Measurements from ENCODE around the gene LUC7L.
"Not testable (repeated sequence)": the region's sequence is repeated elsewhere in the genome, so short reads cannot be mapped to it uniquely, and the experiment has no call there.

The LUC7L gene

DNA sequence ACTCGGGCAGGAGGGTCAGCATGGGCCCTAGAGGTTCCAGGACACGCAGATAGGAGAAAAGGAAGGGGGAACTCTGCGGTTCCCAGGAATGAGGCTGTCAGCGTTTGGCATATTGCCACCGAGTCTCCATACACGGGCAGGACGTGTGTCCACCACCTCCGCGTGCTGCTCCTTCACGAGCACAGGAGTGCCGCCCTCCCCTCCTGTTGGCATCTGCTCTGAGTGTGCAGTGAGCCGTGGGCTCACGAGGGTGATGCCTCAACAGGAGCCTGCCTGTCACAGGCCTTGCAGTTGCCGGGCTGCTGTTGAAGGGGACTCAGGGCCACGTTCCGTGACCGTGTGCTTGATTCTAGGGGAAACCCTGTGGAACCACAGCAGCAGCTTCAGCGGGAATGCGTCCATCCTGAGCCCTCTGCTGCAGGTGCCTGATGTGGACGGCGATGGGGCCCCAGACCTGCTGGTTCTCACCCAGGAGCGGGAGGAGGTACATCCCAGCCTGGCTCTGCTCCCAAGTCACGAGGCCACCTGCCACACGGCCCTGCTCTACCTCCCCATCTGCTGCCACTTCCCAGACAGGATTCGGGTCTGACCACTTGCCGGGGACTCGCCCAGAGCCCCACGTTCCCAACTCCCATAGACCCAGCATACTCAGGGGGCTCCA lies 31.9 kb upstream of the LUC7L start:
- H3K9ac ChIP-seq (ENCODE audit: low read length): no peak overlapping the region
- H3K4me3 ChIP-seq (ENCODE audit: low read length): no peak overlapping the region
- H3K36me3 ChIP-seq (ENCODE audit: control insufficient read depth, insufficient read depth, low read length, severe bottlenecking): peaks cover 58% of the 10 kb centered on the region
- DNase-seq (ENCODE audit: low read depth): no peak
- H3K9me3 ChIP-seq (ENCODE audit: control insufficient read depth, low read length): no peaks in the 10 kb centered on the region
- H3K4me1 ChIP-seq (ENCODE audit: control insufficient read depth, insufficient read depth, low read length): no peaks in the 10 kb centered on the region
- no peaks in the 10 kb centered on the region for H3K27me3 ChIP-seq (replicated peaks; ENCODE audit: control insufficient read depth, insufficient read depth, low read length)

DNA sequence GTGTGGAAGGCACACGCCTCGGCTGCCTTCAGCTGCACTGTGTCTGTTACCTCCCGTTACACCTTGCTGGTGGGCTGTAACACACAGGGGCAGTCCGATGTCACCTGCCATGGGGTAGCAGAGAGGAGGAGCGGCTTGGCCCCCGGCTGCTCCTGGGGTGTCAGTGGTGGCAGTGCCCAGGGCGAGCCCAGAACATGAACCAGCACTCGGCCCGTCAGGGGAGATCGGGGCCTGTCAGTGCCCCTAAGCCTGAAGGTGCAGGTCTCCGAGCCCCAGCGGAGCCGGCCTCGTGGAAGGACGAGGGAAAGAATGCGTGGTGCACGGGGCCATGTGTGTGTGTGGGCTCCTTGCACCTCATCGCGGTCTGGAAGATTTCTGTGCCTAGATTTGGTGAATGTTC lies 31.1 kb upstream of the LUC7L start:
- H3K4me1 ChIP-seq (ENCODE audit: control insufficient read depth, insufficient read depth, low read length): no peaks in the 10 kb centered on the region
- no peaks in the 10 kb centered on the region for H3K9me3 ChIP-seq (ENCODE audit: control insufficient read depth, low read length)
- H3K4me3 ChIP-seq (ENCODE audit: low read length): no peak overlapping the region
- H3K9ac ChIP-seq (ENCODE audit: low read length): no peak overlapping the region
- H3K36me3 ChIP-seq (ENCODE audit: control insufficient read depth, insufficient read depth, low read length, severe bottlenecking): peaks cover 66% of the 10 kb centered on the region
- no peak for DNase-seq (ENCODE audit: low read depth)
- no peaks in the 10 kb centered on the region for H3K27me3 ChIP-seq (replicated peaks; ENCODE audit: control insufficient read depth, insufficient read depth, low read length)

DNA sequence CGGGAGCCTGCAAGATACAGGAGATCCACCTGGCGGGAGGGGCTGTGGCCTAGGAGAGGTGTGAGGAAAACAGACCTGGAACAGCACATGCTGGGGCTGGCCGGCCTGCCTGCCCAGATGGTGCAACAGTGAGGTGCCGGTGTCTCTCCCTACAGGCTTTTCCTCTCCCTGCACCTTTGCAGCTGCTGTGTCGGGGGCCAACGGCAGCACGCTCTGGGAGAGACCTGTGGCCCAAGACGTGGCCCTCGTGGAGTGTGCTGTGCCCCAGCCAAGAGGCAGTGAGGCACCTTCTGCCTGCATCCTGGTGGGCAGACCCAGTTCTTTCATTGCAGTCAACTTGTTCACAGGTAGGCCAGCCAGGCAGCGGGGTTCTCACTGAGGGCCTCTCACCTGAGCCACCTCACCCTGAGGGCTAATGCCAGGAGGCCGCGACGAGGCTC lies 30.6 kb upstream of the LUC7L start:
- DNase-seq (ENCODE audit: low read depth): no peak
- Histone ChIP-seq H3K9me3 (ENCODE audit: control insufficient read depth, low read length) (no peaks in the 10 kb centered on the region), H3K4me3 (ENCODE audit: low read length) (no peak overlapping the region), H3K27me3 (replicated peaks; ENCODE audit: control insufficient read depth, insufficient read depth, low read length) (no peaks in the 10 kb centered on the region), H3K4me1 (ENCODE audit: control insufficient read depth, insufficient read depth, low read length) (no peaks in the 10 kb centered on the region), H3K36me3 (ENCODE audit: control insufficient read depth, insufficient read depth, low read length, severe bottlenecking) (peaks cover 67% of the 10 kb centered on the region), H3K9ac (ENCODE audit: low read length) (no peak overlapping the region)

DNA sequence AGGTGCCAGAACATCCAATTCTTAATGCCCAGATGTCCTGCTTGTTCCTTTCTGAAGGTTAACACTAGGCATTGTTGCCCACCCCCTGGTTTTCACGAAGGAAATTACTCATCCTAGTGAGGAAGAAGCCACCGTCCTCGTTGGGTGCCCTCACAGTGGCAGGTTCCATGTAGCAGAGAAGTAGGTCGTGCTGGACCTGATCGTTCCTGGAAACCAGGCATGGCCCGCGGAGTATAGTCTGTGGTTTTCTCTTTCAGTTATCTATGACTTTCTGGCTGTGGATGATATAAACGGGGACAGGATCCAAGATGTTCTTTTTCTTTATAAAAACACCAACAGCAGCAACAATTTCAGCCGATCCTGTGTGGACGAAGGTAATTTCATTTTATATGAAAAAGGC lies 30.0 kb upstream of the LUC7L start:
- no peak overlapping the region for H3K4me3 ChIP-seq (ENCODE audit: low read length)
- peaks cover 66% of the 10 kb centered on the region for H3K36me3 ChIP-seq (ENCODE audit: control insufficient read depth, insufficient read depth, low read length, severe bottlenecking)
- H3K4me1 ChIP-seq (ENCODE audit: control insufficient read depth, insufficient read depth, low read length): no peaks in the 10 kb centered on the region
- H3K9me3 ChIP-seq (ENCODE audit: control insufficient read depth, low read length): no peaks in the 10 kb centered on the region
- no peak for DNase-seq (ENCODE audit: low read depth)
- no peaks in the 10 kb centered on the region for H3K27me3 ChIP-seq (replicated peaks; ENCODE audit: control insufficient read depth, insufficient read depth, low read length)
- no peak overlapping the region for H3K9ac ChIP-seq (ENCODE audit: low read length)

DNA sequence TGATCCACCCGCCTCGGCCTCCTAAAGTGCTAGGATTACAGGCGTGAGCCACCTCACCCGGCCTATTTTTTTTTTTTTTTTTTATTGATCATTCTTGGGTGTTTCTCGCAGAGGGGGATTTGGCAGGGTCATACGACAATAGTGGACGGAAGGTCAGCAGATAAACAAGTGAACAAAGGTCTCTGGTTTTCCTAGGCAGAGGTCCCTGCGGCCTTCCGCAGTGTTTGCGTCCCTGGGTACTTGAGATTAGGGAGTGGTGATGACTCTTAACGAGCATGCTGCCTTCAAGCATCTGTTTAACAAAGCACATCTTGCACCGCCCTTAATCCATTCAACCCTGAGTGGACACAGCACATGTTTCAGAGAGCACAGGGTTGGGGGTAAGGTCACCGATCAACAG lies 28.8 kb upstream of the LUC7L start:
- DNase-seq (ENCODE audit: low read depth); H3K27me3 ChIP-seq (replicated peaks; ENCODE audit: control insufficient read depth, insufficient read depth, low read length); H3K4me1 ChIP-seq (ENCODE audit: control insufficient read depth, insufficient read depth, low read length); H3K9ac ChIP-seq (ENCODE audit: low read length); H3K4me3 ChIP-seq (ENCODE audit: low read length); H3K9me3 ChIP-seq (ENCODE audit: control insufficient read depth, low read length): not testable (repeated sequence)
- peaks cover 62% of the 10 kb centered on the region for H3K36me3 ChIP-seq (ENCODE audit: control insufficient read depth, insufficient read depth, low read length, severe bottlenecking)

DNA sequence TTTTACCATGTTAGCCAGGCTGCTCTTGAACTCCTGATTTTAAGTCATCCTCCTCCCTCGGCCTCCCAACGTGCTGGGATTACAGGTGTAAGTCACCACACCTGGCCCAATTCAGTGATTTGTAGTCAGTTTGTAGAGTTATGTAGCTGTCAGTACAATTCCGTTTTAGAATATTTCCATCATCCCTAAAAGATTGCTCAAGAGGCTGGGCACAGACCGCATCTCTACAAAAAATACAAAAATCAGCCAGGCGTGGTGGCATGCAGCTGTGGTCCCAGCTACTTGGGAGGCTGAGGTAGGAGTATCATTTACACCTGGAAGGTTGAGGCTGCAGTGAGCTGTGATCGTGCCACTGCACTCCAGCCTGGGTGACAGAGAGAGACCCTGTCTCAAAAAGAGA lies 25.9 kb upstream of the LUC7L start:
- H3K27me3 ChIP-seq (replicated peaks; ENCODE audit: control insufficient read depth, insufficient read depth, low read length): no peaks in the 10 kb centered on the region
- DNase-seq (ENCODE audit: low read depth): no peak
- no peaks in the 10 kb centered on the region for H3K9me3 ChIP-seq (ENCODE audit: control insufficient read depth, low read length)
- no peaks in the 10 kb centered on the region for H3K4me1 ChIP-seq (ENCODE audit: control insufficient read depth, insufficient read depth, low read length)
- H3K9ac ChIP-seq (ENCODE audit: low read length): no peak overlapping the region
- H3K36me3 ChIP-seq (ENCODE audit: control insufficient read depth, insufficient read depth, low read length, severe bottlenecking): peaks cover 55% of the 10 kb centered on the region
- H3K4me3 ChIP-seq (ENCODE audit: low read length): no peak overlapping the region

DNA sequence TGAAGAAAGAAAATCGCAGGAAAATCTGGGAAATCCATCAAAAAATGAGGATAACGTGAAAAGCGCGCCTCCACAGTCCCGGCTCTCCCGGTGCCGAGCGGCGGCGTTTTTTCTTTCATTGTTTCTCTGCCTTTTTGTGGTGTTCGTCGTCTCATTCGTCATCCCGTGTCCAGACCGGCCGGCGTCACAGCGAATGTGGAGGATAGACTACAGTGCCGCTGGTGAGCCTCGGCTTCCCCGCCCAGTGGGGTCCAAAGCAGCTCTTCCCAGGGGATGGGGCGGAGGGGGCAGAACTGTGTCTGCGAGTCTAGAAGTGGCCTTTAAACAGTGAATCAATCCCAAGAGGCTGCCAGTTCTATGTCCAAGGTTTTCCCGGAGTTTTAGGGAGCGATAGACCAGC lies 25.2 kb upstream of the LUC7L start:
- no peak for DNase-seq (ENCODE audit: low read depth)
- Histone ChIP-seq H3K36me3 (ENCODE audit: control insufficient read depth, insufficient read depth, low read length, severe bottlenecking) (peaks cover 50% of the 10 kb centered on the region), H3K4me1 (ENCODE audit: control insufficient read depth, insufficient read depth, low read length) (no peaks in the 10 kb centered on the region), H3K9me3 (ENCODE audit: control insufficient read depth, low read length) (no peaks in the 10 kb centered on the region), H3K27me3 (replicated peaks; ENCODE audit: control insufficient read depth, insufficient read depth, low read length) (no peaks in the 10 kb centered on the region), H3K9ac (ENCODE audit: low read length) (no peak overlapping the region), H3K4me3 (ENCODE audit: low read length) (no peak overlapping the region)

DNA sequence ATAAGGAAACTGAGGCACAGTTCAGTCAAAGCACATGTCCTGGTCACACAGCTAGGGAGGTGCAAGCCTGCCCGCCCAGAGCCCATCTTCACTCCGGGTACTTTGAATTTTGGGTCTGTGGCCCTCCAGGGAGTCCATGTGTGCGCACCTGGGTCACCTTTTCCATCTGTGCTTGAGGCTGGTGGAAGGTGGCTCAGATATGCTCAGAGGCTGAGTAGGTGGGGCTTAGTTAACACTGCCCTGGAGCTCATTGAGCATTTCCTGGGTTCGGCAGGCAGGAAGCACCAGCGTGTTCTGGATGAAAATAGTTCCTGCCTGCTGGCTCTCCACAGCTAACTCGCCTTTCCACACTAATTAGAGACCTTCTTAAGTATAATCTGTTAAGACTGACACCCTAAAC lies 24.6 kb upstream of the LUC7L start:
- DNase-seq (ENCODE audit: low read depth): no peak
- Histone ChIP-seq H3K9ac (ENCODE audit: low read length) (no peak overlapping the region), H3K27me3 (replicated peaks; ENCODE audit: control insufficient read depth, insufficient read depth, low read length) (no peaks in the 10 kb centered on the region), H3K4me3 (ENCODE audit: low read length) (no peak overlapping the region), H3K36me3 (ENCODE audit: control insufficient read depth, insufficient read depth, low read length, severe bottlenecking) (peaks cover 47% of the 10 kb centered on the region), H3K9me3 (ENCODE audit: control insufficient read depth, low read length) (no peaks in the 10 kb centered on the region), H3K4me1 (ENCODE audit: control insufficient read depth, insufficient read depth, low read length) (no peaks in the 10 kb centered on the region)

DNA sequence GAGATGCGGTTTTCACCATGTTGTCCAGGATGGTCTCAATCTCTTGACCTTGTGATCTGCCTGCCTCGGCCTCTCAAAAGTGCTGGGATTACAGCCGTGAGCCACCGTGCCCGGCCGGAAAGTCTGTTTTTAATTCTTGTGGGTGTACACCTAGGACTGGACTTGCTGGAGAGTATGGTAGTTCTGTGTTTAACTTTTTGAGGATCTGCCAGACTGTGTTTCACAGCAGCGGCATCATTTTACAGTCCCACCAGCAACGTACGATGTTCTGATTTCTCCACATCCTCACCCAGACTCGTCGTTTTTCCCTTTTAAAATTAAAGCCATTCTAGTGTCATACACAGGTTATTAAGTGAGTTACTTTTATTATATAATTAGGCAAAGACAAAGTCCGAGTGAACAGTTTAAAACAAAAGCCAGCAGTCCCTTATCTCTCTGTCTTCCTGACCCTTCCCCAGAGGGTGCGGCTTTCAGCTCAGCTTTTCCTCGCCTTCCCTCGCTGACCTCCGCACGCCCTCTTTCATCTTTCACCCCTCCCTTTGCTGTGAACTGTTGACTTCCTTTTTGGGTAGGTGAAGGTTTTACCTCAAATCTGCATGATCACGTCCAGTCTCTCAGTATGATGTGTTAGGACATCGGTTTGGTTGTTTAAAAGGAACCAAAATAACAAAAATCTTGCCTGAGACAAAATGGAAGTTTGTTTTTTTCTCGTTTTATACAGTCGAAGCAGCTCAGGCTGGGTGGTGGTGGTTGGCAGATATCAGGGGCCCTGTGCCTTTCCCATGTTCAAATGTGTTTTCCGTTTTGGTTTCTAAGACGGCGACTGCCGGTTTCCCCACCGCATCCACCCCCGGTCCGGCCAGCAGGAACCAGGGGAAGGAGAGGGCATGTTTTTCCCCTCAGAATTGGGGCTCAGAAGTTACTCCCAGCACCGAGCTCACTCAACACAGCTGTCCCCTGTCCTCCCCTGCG lies 23.4 kb upstream of the LUC7L start:
- Histone ChIP-seq H3K4me1 (ENCODE audit: control insufficient read depth, insufficient read depth, low read length) (no peaks in the 10 kb centered on the region), H3K9ac (ENCODE audit: low read length) (no peak overlapping the region), H3K4me3 (ENCODE audit: low read length) (no peak overlapping the region), H3K9me3 (ENCODE audit: control insufficient read depth, low read length) (no peaks in the 10 kb centered on the region), H3K27me3 (replicated peaks; ENCODE audit: control insufficient read depth, insufficient read depth, low read length) (no peaks in the 10 kb centered on the region), H3K36me3 (ENCODE audit: control insufficient read depth, insufficient read depth, low read length, severe bottlenecking) (peaks cover 47% of the 10 kb centered on the region)
- no peak for DNase-seq (ENCODE audit: low read depth)

DNA sequence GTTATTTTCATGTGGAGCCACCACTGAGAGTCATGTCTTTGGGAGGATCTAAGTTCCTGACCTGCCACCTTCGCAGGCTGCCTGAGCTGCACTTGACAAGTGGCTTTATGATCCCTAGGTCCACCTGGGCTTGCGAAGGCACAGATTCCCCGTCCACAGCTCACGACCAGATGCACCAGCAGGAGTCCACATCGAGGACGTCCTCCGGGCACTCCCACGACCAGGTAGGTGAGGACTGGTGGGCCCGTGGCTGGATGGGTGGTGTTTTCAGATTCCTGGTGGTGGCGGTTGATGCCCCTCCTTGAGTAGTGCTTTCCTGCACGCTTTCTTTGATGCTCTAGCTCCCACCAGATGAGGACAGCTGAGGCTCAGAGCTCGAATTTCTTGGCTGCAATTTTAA lies 20.2 kb upstream of the LUC7L start:
- peaks cover 34% of the 10 kb centered on the region for H3K36me3 ChIP-seq (ENCODE audit: control insufficient read depth, insufficient read depth, low read length, severe bottlenecking)
- DNase-seq (ENCODE audit: low read depth): no peak
- H3K4me3 ChIP-seq (ENCODE audit: low read length): no peak overlapping the region
- H3K9ac ChIP-seq (ENCODE audit: low read length): no peak overlapping the region
- H3K9me3 ChIP-seq (ENCODE audit: control insufficient read depth, low read length): no peaks in the 10 kb centered on the region
- H3K27me3 ChIP-seq (replicated peaks; ENCODE audit: control insufficient read depth, insufficient read depth, low read length): no peaks in the 10 kb centered on the region
- peaks cover under 1% of the 10 kb centered on the region for H3K4me1 ChIP-seq (ENCODE audit: control insufficient read depth, insufficient read depth, low read length)

DNA sequence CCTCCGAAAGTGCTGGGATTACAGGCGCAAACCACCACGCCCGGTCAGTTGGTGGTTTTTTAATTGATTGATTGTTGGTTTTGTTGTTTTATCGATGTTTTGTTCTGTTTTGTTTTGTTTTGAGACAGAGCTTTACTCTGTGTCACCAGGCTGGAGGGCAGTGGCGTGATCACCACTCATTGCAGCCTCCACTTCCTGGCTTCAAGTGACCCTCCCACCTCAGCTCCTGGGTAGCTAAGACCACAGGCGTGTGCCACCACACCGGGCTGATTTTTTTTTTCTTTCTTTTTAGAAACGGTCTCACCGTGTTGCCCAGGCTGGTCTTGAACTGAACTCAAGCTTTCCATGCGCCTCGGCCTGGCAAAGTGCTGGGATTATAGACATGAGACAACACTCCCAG lies 17.8 kb upstream of the LUC7L start:
- Histone ChIP-seq H3K4me3 (ENCODE audit: low read length) (no peak overlapping the region), H3K9ac (ENCODE audit: low read length) (no peak overlapping the region), H3K9me3 (ENCODE audit: control insufficient read depth, low read length) (no peaks in the 10 kb centered on the region), H3K4me1 (ENCODE audit: control insufficient read depth, insufficient read depth, low read length) (peaks cover 4% of the 10 kb centered on the region), H3K36me3 (ENCODE audit: control insufficient read depth, insufficient read depth, low read length, severe bottlenecking) (peaks cover 16% of the 10 kb centered on the region), H3K27me3 (replicated peaks; ENCODE audit: control insufficient read depth, insufficient read depth, low read length) (no peaks in the 10 kb centered on the region)
- no peak for DNase-seq (ENCODE audit: low read depth)
